Trophoblast cell (in vitro differentiated cells and primary cell): Measurements from ENCODE around the gene FOCAD.
"Not testable (repeated sequence)": the region's sequence is repeated elsewhere in the genome, so short reads cannot be mapped to it uniquely, and the experiment has no call there.

Source experiments
- DNase-seq, 2 donors: peaks; one replicate each; pipeline ENCODE4 v3.0.0-alpha.2; 2016
- H2AFZ ChIP-seq: 2 replicates; pipeline ENCODE4 v1.6.1; 2013; ENCODE audit warnings: low read length, moderate library complexity, mild to moderate bottlenecking; ENCODE audit not compliant: insufficient read depth, poor library complexity
- H2AK5ac ChIP-seq: 2 replicates; pipeline ENCODE4 v1.6.1; 2013; ENCODE audit warnings: mild to moderate bottlenecking, low read length
- H2BK120ac ChIP-seq: 2 replicates; pipeline ENCODE4 v1.6.1; 2013; ENCODE audit warnings: low read length, mild to moderate bottlenecking, moderate library complexity; ENCODE audit not compliant: insufficient read depth, poor library complexity
- H2BK12ac ChIP-seq: 2 replicates; pipeline ENCODE4 v1.6.1; 2013; ENCODE audit warnings: mild to moderate bottlenecking, low read length, moderate library complexity
- H2BK5ac ChIP-seq: 2 replicates; pipeline ENCODE4 v1.6.1; 2013; ENCODE audit warnings: low read length, low read depth, moderate library complexity, mild to moderate bottlenecking; ENCODE audit not compliant: poor library complexity
- H3K14ac ChIP-seq: 2 replicates; pipeline ENCODE4 v1.6.1; 2013; ENCODE audit warnings: mild to moderate bottlenecking, low read length
- H3K18ac ChIP-seq: 2 replicates; pipeline ENCODE4 v1.6.1; 2013; ENCODE audit warnings: mild to moderate bottlenecking, low read length
- H3K23ac ChIP-seq: 2 replicates; pipeline ENCODE4 v1.6.1; 2013; ENCODE audit warnings: low read length
- H3K27ac ChIP-seq: 2 replicates; pipeline ENCODE4 v1.5.1; 2013; ENCODE audit warnings: low read depth, mild to moderate bottlenecking, inconsistent platforms, low read length, moderate library complexity
- H3K27me3 ChIP-seq: 2 replicates; pipeline ENCODE4 v1.6.1; 2013; ENCODE audit warnings: inconsistent platforms, mild to moderate bottlenecking, low read length, moderate library complexity; ENCODE audit not compliant: insufficient read depth
- H3K36me3 ChIP-seq, 2 experiments: 1 replicate in 1 of 2; 2 replicates in 1 of 2; pipeline ENCODE4 v1.6.1; 2013; ENCODE audit warnings: low read length in 2 of 2, mild to moderate bottlenecking in 2 of 2, moderate library complexity in 1 of 2; ENCODE audit not compliant: insufficient read depth in 2 of 2, control insufficient read depth in 1 of 2
- H3K4ac ChIP-seq: 2 replicates; pipeline ENCODE4 v1.6.1; 2013; ENCODE audit warnings: low read depth, mild to moderate bottlenecking, low read length, moderate library complexity
- H3K4me1 ChIP-seq, 2 experiments: 1 replicate in 1 of 2; 2 replicates in 1 of 2; pipeline ENCODE4 v1.6.1; 2013; ENCODE audit warnings: low read length in 2 of 2, mild to moderate bottlenecking in 2 of 2, moderate library complexity in 1 of 2; ENCODE audit not compliant: insufficient read depth in 2 of 2, control insufficient read depth in 1 of 2
- H3K4me2 ChIP-seq: 2 replicates; pipeline ENCODE4 v1.6.1; 2013; ENCODE audit warnings: inconsistent platforms, mild to moderate bottlenecking, low read length, moderate library complexity
- H3K4me3 ChIP-seq: 2 replicates; pipeline ENCODE4 v1.5.1; 2013; ENCODE audit warnings: mild to moderate bottlenecking, low read depth, low read length, inconsistent platforms
- H3K79me1 ChIP-seq: one replicate; pipeline ENCODE4 v1.6.1; 2013; ENCODE audit warnings: low read length
- H3K79me2 ChIP-seq: 2 replicates; pipeline ENCODE4 v1.6.1; 2013; ENCODE audit warnings: low read length, mild to moderate bottlenecking; ENCODE audit not compliant: control insufficient read depth, insufficient read depth, poor library complexity
- H3K9ac ChIP-seq: 2 replicates; pipeline ENCODE4 v1.6.1; 2013; ENCODE audit warnings: mild to moderate bottlenecking, low read length
- H3K9me3 ChIP-seq: 2 replicates; pipeline ENCODE4 v1.6.1; 2013; ENCODE audit warnings: low read depth, mild to moderate bottlenecking, control low read depth, inconsistent platforms, low read length; ENCODE audit not compliant: insufficient read depth
- H4K12ac ChIP-seq: 2 replicates; pipeline ENCODE4 v1.6.1; 2013; ENCODE audit warnings: low read depth, mild to moderate bottlenecking, low read length, moderate library complexity
- H4K8ac ChIP-seq: 2 replicates; pipeline ENCODE4 v1.6.1; 2013; ENCODE audit warnings: low read depth, mild to moderate bottlenecking, low read length, moderate library complexity
- H4K91ac ChIP-seq: one replicate; pipeline ENCODE4 v1.6.1; 2013; ENCODE audit warnings: low read depth, mild to moderate bottlenecking, low read length, moderate library complexity
- WGBS: extraction: QIAGEN DNeasy Blood & Tissue Kit; methylation state at CpG from one replicate; pipeline ENCODE4 v1.1.7; 2013; ENCODE audit warnings: missing lambda C conversion rate; ENCODE audit not compliant: insufficient read length, insufficient coverage; ENCODE audit errors: extremely low coverage; 5-methylcytosine and 5-hydroxymethylcytosine counted together

FOCAD gene

GRCh38 chr9:20650313-20650712 is 33.7 kb upstream of the FOCAD start:
- Histone ChIP-seq H3K27ac (no peak overlapping the region), H3K4me1 (no peaks in the 10 kb centered on the region), H3K4me3 (no peak overlapping the region), H3K18ac (no peak overlapping the region), H3K4ac (no peak overlapping the region), H2BK12ac (no peak overlapping the region), H4K12ac (no peak overlapping the region), H4K8ac (no peak overlapping the region), H3K36me3 (no peaks in the 10 kb centered on the region), H3K23ac (no peak overlapping the region), H2AK5ac (no peak overlapping the region), H3K27me3 (no peaks in the 10 kb centered on the region), H3K14ac (no peak overlapping the region), H2BK120ac (no peak overlapping the region), H2AFZ (no peak overlapping the region), H3K9ac (no peak overlapping the region), H3K79me1 (no peaks in the 10 kb centered on the region), H2BK5ac (no peak overlapping the region), H4K91ac (no peak overlapping the region), H3K79me2 (no peaks in the 10 kb centered on the region), H3K9me3 (no peaks in the 10 kb centered on the region), H3K4me2 (no peak overlapping the region)
- DNase-seq, result no peak
- no CpG with 5 or more reads among the region's 4 CpGs for WGBS

- WGBS, result no CpG with 5 or more reads among the region's 4 CpGs
- Histone ChIP-seq H3K79me2 (no peaks in the 10 kb centered on the region), H3K9ac (no peak overlapping the region), H4K12ac (no peak overlapping the region), H2BK5ac (no peak overlapping the region), H3K18ac (no peak overlapping the region), H3K4me3 (no peak overlapping the region), H2AFZ (no peak overlapping the region), H2AK5ac (no peak overlapping the region), H4K8ac (no peak overlapping the region), H3K14ac (no peak overlapping the region), H3K27ac (no peak overlapping the region), H3K9me3 (no peaks in the 10 kb centered on the region), H3K36me3 (no peaks in the 10 kb centered on the region), H3K27me3 (no peaks in the 10 kb centered on the region), H3K4me2 (no peak overlapping the region), H3K79me1 (no peaks in the 10 kb centered on the region), H2BK120ac (no peak overlapping the region), H3K4me1 (no peaks in the 10 kb centered on the region), H2BK12ac (no peak overlapping the region), H4K91ac (no peak overlapping the region), H3K23ac (no peak overlapping the region), H3K4ac (no peak overlapping the region)
- DNase-seq, result peak in 1 of 2 donors; percentile 16
Measured at GRCh38 chr9:20650750-20651299, 33.2 kb upstream of the FOCAD start.

- Histone ChIP-seq H2BK5ac (no peak overlapping the region), H3K4me3 (no peak overlapping the region), H3K4ac (no peak overlapping the region), H4K12ac (no peak overlapping the region), H3K23ac (no peak overlapping the region), H3K36me3 (no peaks in the 10 kb centered on the region), H3K27me3 (no peaks in the 10 kb centered on the region), H4K91ac (no peak overlapping the region), H3K14ac (no peak overlapping the region), H2AK5ac (no peak overlapping the region), H3K9ac (no peak overlapping the region), H3K18ac (no peak overlapping the region), H2AFZ (no peak overlapping the region), H3K4me1 (no peaks in the 10 kb centered on the region), H3K79me2 (no peaks in the 10 kb centered on the region), H3K4me2 (no peak overlapping the region), H4K8ac (no peak overlapping the region), H2BK12ac (no peak overlapping the region), H2BK120ac (no peak overlapping the region), H3K9me3 (no peaks in the 10 kb centered on the region), H3K79me1 (no peaks in the 10 kb centered on the region), H3K27ac (no peak overlapping the region)
- WGBS, result no CpG with 5 or more reads among the region's 4 CpGs
- DNase-seq, result no peak
Measured at GRCh38 chr9:20651939-20652338, 32.1 kb upstream of the FOCAD start.

GRCh38 chr9:20658246-20658667 is 25.8 kb upstream of the FOCAD start:
- Histone ChIP-seq H4K12ac (peak overlapping the region; percentile 11), H3K14ac (peak overlapping the region; percentile 50), H3K4me3 (peak overlapping the region; percentile 68), H4K8ac (peak overlapping the region; percentile 66), H3K4me2 (peak overlapping the region; percentile 44)
- H2BK120ac ChIP-seq, H3K79me1 ChIP-seq, H3K9me3 ChIP-seq, H3K18ac ChIP-seq, H3K36me3 ChIP-seq, H3K27ac ChIP-seq, H2BK5ac ChIP-seq, DNase-seq, H3K79me2 ChIP-seq, H3K9ac ChIP-seq, H3K4me1 ChIP-seq, H3K23ac ChIP-seq, H2AK5ac ChIP-seq, H3K4ac ChIP-seq, H2AFZ ChIP-seq, H4K91ac ChIP-seq, H2BK12ac ChIP-seq, H3K27me3 ChIP-seq: not testable (repeated sequence)
- no CpG with 5 or more reads among the region's 27 CpGs for WGBS
